IPS-18a (cell line): ENCODE data around the gene DKK2.
"Not testable (repeated sequence)": the region's sequence is repeated elsewhere in the genome, so short reads cannot be mapped to it uniquely, and the experiment has no call there.

ENCODE experiments used
- H3K27ac ChIP-seq: one replicate; pipeline ENCODE4 v1.5.1; 2013; ENCODE audit warnings: low read length
- H3K27me3 ChIP-seq: one replicate; pipeline ENCODE4 v1.6.1; 2013; ENCODE audit warnings: mild to moderate bottlenecking, low read length; ENCODE audit not compliant: control insufficient read depth, insufficient read depth
- H3K36me3 ChIP-seq: one replicate; pipeline ENCODE4 v1.6.1; 2013; ENCODE audit warnings: low read depth, low read length; ENCODE audit not compliant: control insufficient read depth
- H3K4me1 ChIP-seq: one replicate; pipeline ENCODE4 v1.6.1; 2013; ENCODE audit warnings: low read depth, low read length; ENCODE audit not compliant: control insufficient read depth
- H3K4me3 ChIP-seq: one replicate; pipeline ENCODE4 v1.5.1; 2013; ENCODE audit warnings: low read length
- H3K9ac ChIP-seq: one replicate; pipeline ENCODE4 v1.6.1; 2013; ENCODE audit warnings: mild to moderate bottlenecking, low read length, moderate library complexity
- H3K9me3 ChIP-seq: one replicate; pipeline ENCODE4 v1.6.1; 2013; ENCODE audit warnings: low read depth, low read length; ENCODE audit not compliant: control insufficient read depth

DKK2 gene

GRCh38 chr4:106978046-106978774 lies 57.9 kb downstream of the DKK2 start:
- H3K27ac ChIP-seq: no peak overlapping the region
- H3K4me1 ChIP-seq: peaks cover 18% of the 10 kb centered on the region
- H3K36me3 ChIP-seq: no peaks in the 10 kb centered on the region
- H3K4me3 ChIP-seq: no peak overlapping the region
- H3K27me3 ChIP-seq: no peaks in the 10 kb centered on the region
- H3K9ac ChIP-seq: no peak overlapping the region
- no peaks in the 10 kb centered on the region for H3K9me3 ChIP-seq

GRCh38 chr4:106971636-106972035 lies 64.5 kb downstream of the DKK2 start:
- no peaks in the 10 kb centered on the region for H3K27me3 ChIP-seq
- no peaks in the 10 kb centered on the region for H3K9me3 ChIP-seq
- H3K36me3 ChIP-seq: no peaks in the 10 kb centered on the region
- H3K9ac ChIP-seq: no peak overlapping the region
- H3K27ac ChIP-seq: no peak overlapping the region
- H3K4me1 ChIP-seq: no peaks in the 10 kb centered on the region
- no peak overlapping the region for H3K4me3 ChIP-seq

- no peaks in the 10 kb centered on the region for H3K27me3 ChIP-seq
- no peak overlapping the region for H3K27ac ChIP-seq
- no peaks in the 10 kb centered on the region for H3K36me3 ChIP-seq
- no peaks in the 10 kb centered on the region for H3K9me3 ChIP-seq
- no peaks in the 10 kb centered on the region for H3K4me1 ChIP-seq
- no peak overlapping the region for H3K4me3 ChIP-seq
- H3K9ac ChIP-seq: no peak overlapping the region
These were observed 68.2 kb downstream of the DKK2 start for GRCh38 chr4:106967892-106968291.

- no peaks in the 10 kb centered on the region for H3K9me3 ChIP-seq
- no peak overlapping the region for H3K4me3 ChIP-seq
- no peaks in the 10 kb centered on the region for H3K4me1 ChIP-seq
- no peaks in the 10 kb centered on the region for H3K27me3 ChIP-seq
- H3K9ac ChIP-seq: no peak overlapping the region
- no peak overlapping the region for H3K27ac ChIP-seq
- H3K36me3 ChIP-seq: no peaks in the 10 kb centered on the region
These were observed 82.9 kb downstream of the DKK2 start for GRCh38 chr4:106953036-106953705.

GRCh38 chr4:106951891-106952290 lies 84.2 kb downstream of the DKK2 start:
- Histone ChIP-seq H3K4me1 (no peaks in the 10 kb centered on the region), H3K27ac (no peak overlapping the region), H3K4me3 (no peak overlapping the region), H3K9me3 (no peaks in the 10 kb centered on the region), H3K27me3 (no peaks in the 10 kb centered on the region), H3K36me3 (no peaks in the 10 kb centered on the region), H3K9ac (no peak overlapping the region)

GRCh38 chr4:106941841-106942240 lies 94.3 kb downstream of the DKK2 start:
- no peak overlapping the region for H3K4me3 ChIP-seq
- H3K27me3 ChIP-seq: no peaks in the 10 kb centered on the region
- H3K27ac ChIP-seq: no peak overlapping the region
- no peaks in the 10 kb centered on the region for H3K4me1 ChIP-seq
- no peaks in the 10 kb centered on the region for H3K36me3 ChIP-seq
- H3K9me3 ChIP-seq: no peaks in the 10 kb centered on the region
- no peak overlapping the region for H3K9ac ChIP-seq

GRCh38 chr4:106930522-106930921 lies 105.6 kb downstream of the DKK2 start:
- H3K27me3 ChIP-seq: no peaks in the 10 kb centered on the region
- H3K4me1 ChIP-seq: peaks cover 5% of the 10 kb centered on the region
- H3K4me3 ChIP-seq: no peak overlapping the region
- no peaks in the 10 kb centered on the region for H3K9me3 ChIP-seq
- H3K36me3 ChIP-seq: no peaks in the 10 kb centered on the region
- H3K27ac ChIP-seq: no peak overlapping the region
- H3K9ac ChIP-seq: no peak overlapping the region

- H3K27me3 ChIP-seq: no peaks in the 10 kb centered on the region
- H3K9ac ChIP-seq: no peak overlapping the region
These were observed 106.9 kb downstream of the DKK2 start for GRCh38 chr4:106929248-106929647.

GRCh38 chr4:106914223-106914622 lies 121.9 kb downstream of the DKK2 start:
- Histone ChIP-seq H3K36me3 (no peaks in the 10 kb centered on the region), H3K4me3 (no peak overlapping the region), H3K9me3 (no peaks in the 10 kb centered on the region), H3K9ac (no peak overlapping the region), H3K4me1 (no peaks in the 10 kb centered on the region), H3K27me3 (no peaks in the 10 kb centered on the region), H3K27ac (no peak overlapping the region)

More at GRCh38 chr4:106929248-106929647, 106.9 kb downstream of the DKK2 start:
- Histone ChIP-seq H3K9me3 (no peaks in the 10 kb centered on the region), H3K27ac (no peak overlapping the region), H3K4me3 (no peak overlapping the region), H3K36me3 (no peaks in the 10 kb centered on the region), H3K4me1 (peaks cover 5% of the 10 kb centered on the region)

- Histone ChIP-seq H3K4me3 (no peak overlapping the region), H3K27ac (no peak overlapping the region), H3K9ac (no peak overlapping the region), H3K4me1 (no peaks in the 10 kb centered on the region), H3K27me3 (no peaks in the 10 kb centered on the region), H3K36me3 (no peaks in the 10 kb centered on the region), H3K9me3 (no peaks in the 10 kb centered on the region)
These were observed 126.5 kb downstream of the DKK2 start for GRCh38 chr4:106909486-106910188.

- H3K36me3 ChIP-seq, H3K9ac ChIP-seq, H3K4me3 ChIP-seq, H3K27ac ChIP-seq, H3K27me3 ChIP-seq, H3K9me3 ChIP-seq, H3K4me1 ChIP-seq: not testable (repeated sequence)
These were observed 128.1 kb downstream of the DKK2 start for GRCh38 chr4:106908049-106908448.
